Endodermal cell (in vitro differentiated cells): ENCODE measurements around the gene KRT6A. TPM values are rescaled to one million over a fixed set of nuclear protein-coding genes. Genes with fewer than 3 reads are reported as not detected.
A peak's percentile ranks its signal among the peaks of the same experiment; 100 is the strongest.

Experiments
- DNase-seq: peaks from one replicate; pipeline ENCODE4 v3.0.0-alpha.2; 2017
- H3K27ac ChIP-seq: 2 replicates; pipeline ENCODE4 v1.5.1; 2013; ENCODE audit warnings: mild to moderate bottlenecking, low read depth, low read length, moderate library complexity
- H3K27me3 ChIP-seq: 2 replicates; pipeline ENCODE4 v1.6.1; 2013; ENCODE audit warnings: mild to moderate bottlenecking, low read length, moderate library complexity; ENCODE audit not compliant: insufficient read depth, control insufficient read depth, poor library complexity, severe bottlenecking
- H3K36me3 ChIP-seq: 2 replicates; pipeline ENCODE4 v1.7.0; 2013; ENCODE audit warnings: mild to moderate bottlenecking, low read length, moderate library complexity; ENCODE audit not compliant: control insufficient read depth, insufficient read depth
- H3K4me1 ChIP-seq: one replicate; pipeline ENCODE4 v1.7.0; 2013; ENCODE audit warnings: low read length; ENCODE audit not compliant: control insufficient read depth, insufficient read depth
- H3K4me3 ChIP-seq: 2 replicates; pipeline ENCODE4 v1.5.1; 2013; ENCODE audit warnings: mild to moderate bottlenecking, low read length, moderate library complexity
- H3K9ac ChIP-seq: 2 replicates; pipeline ENCODE4 v1.6.1; 2013; ENCODE audit warnings: mild to moderate bottlenecking, low read length, moderate library complexity; ENCODE audit not compliant: poor library complexity, severe bottlenecking; ENCODE audit errors: extremely low read depth
- H3K9me3 ChIP-seq: 2 replicates; pipeline ENCODE4 v1.6.1; 2013; ENCODE audit warnings: mild to moderate bottlenecking, low read length, moderate library complexity; ENCODE audit not compliant: control insufficient read depth
- H3K27ac Mint-ChIP-seq: 2 replicates; pipeline ENCODE4 v1.8.0; 2020; ENCODE audit warnings: mixed read lengths
- H3K27me3 Mint-ChIP-seq: 2 replicates; pipeline ENCODE4 v1.8.0; 2021; ENCODE audit warnings: mild to moderate bottlenecking, mixed read lengths; ENCODE audit not compliant: insufficient read depth
- H3K36me3 Mint-ChIP-seq: 2 replicates; pipeline ENCODE4 v1.8.0; 2020; ENCODE audit warnings: low read depth, mixed read lengths
- H3K4me1 Mint-ChIP-seq: 2 replicates; pipeline ENCODE4 v1.8.0; 2020; ENCODE audit warnings: mixed read lengths
- H3K4me3 Mint-ChIP-seq: 2 replicates; pipeline ENCODE4 v1.8.0; 2020; ENCODE audit warnings: mild to moderate bottlenecking, moderate library complexity, mixed read lengths
- H3K9me3 Mint-ChIP-seq: 2 replicates; pipeline ENCODE4 v1.8.0; 2020; ENCODE audit warnings: mild to moderate bottlenecking, mixed read lengths
- CTCF ChIP-seq: fragments of 200-600 bp; sonication (generic); conservative IDR thresholded peaks from 2 replicates; pipeline ENCODE4 v1.5.0; 2021; ENCODE audit warnings: antibody characterized with exemption, mild to moderate bottlenecking
- WGBS, 2 experiments: methylation state at CpG; one replicate each; pipeline versions ENCODE4 v1.1.5 to v1.1.7; 2013; ENCODE audit warnings: missing lambda C conversion rate in 2 of 2, mixed read lengths in 1 of 2; ENCODE audit not compliant: insufficient coverage in 1 of 2, insufficient read length in 1 of 2; 5-methylcytosine and 5-hydroxymethylcytosine counted together
- total RNA-seq, 2 donors: library from RNA; stranded (reverse); fragmentation: NEBNext Ultra II Directional in 1 of 2; extraction: Animal tissue kit (Norgen Biotek cat#: 25700) in 1 of 2; gene quantifications; 2 replicates in 1 of 2; 3 replicates in 1 of 2; pipeline ENCODE4 v1.2.1, GENCODE V29; 2021

KRT6A gene
- total RNA-seq, 2 donors from 2014 or later, result not detected

- no peak overlapping the region for H3K4me3 Mint-ChIP-seq
Measured at GRCh38 chr12:52464897-52465296, 28.2 kb downstream of the KRT6A start.

GRCh38 chr12:52461693-52462092 lies 31.4 kb downstream of the KRT6A start:
- H3K27me3 Mint-ChIP-seq, result no peaks in the 10 kb centered on the region
- Histone ChIP-seq H3K4me1 (no peaks in the 10 kb centered on the region), H3K9me3 (no peaks in the 10 kb centered on the region), H3K27ac (no peak overlapping the region), H3K4me3 (no peak overlapping the region), H3K9ac (no peak overlapping the region), H3K27me3 (no peaks in the 10 kb centered on the region), H3K36me3 (no peaks in the 10 kb centered on the region)
- H3K36me3 Mint-ChIP-seq, result no peaks in the 10 kb centered on the region
- WGBS, 2 experiments, result 72 to 84% methylated on average over 2 to 5 of the region's 5 CpGs
- H3K27ac Mint-ChIP-seq, result no peak overlapping the region
- no peaks in the 10 kb centered on the region for H3K9me3 Mint-ChIP-seq
- DNase-seq, result peak; percentile 57
- H3K4me3 Mint-ChIP-seq, result no peak overlapping the region
- peak; percentile 47 for TF ChIP-seq CTCF
- H3K4me1 Mint-ChIP-seq, result no peaks in the 10 kb centered on the region

More at GRCh38 chr12:52464897-52465296, 28.2 kb downstream of the KRT6A start:
- H3K27me3 ChIP-seq, result no peaks in the 10 kb centered on the region
- 89 to 100% methylated on average over 2 of the region's 2 CpGs for WGBS, 2 experiments
- H3K27ac ChIP-seq, result no peak overlapping the region
- no peaks in the 10 kb centered on the region for H3K27me3 Mint-ChIP-seq
- no peak overlapping the region for H3K27ac Mint-ChIP-seq
- H3K9me3 Mint-ChIP-seq, result no peaks in the 10 kb centered on the region
- no peaks in the 10 kb centered on the region for H3K36me3 Mint-ChIP-seq
- H3K4me1 Mint-ChIP-seq, result no peaks in the 10 kb centered on the region
- DNase-seq, result no peak
- H3K9ac ChIP-seq, result no peak overlapping the region
- H3K4me1 ChIP-seq, result no peaks in the 10 kb centered on the region
- no peaks in the 10 kb centered on the region for H3K36me3 ChIP-seq
- TF ChIP-seq CTCF, result no peak
- no peak overlapping the region for H3K4me3 ChIP-seq
- H3K9me3 ChIP-seq, result no peaks in the 10 kb centered on the region

GRCh38 chr12:52458861-52459260 lies 34.2 kb downstream of the KRT6A start:
- H3K4me3 ChIP-seq, result no peak overlapping the region
- H3K9me3 ChIP-seq, result no peaks in the 10 kb centered on the region
- no peaks in the 10 kb centered on the region for H3K4me1 Mint-ChIP-seq
- WGBS, 2 experiments, result 90 to 96% methylated on average over 5 of the region's 5 CpGs
- no peak overlapping the region for H3K4me3 Mint-ChIP-seq
- DNase-seq, result no peak
- TF ChIP-seq CTCF, result no peak
- H3K9me3 Mint-ChIP-seq, result no peaks in the 10 kb centered on the region
- H3K4me1 ChIP-seq, result no peaks in the 10 kb centered on the region
- H3K27ac Mint-ChIP-seq, result no peak overlapping the region
- H3K36me3 Mint-ChIP-seq, result no peaks in the 10 kb centered on the region
- no peak overlapping the region for H3K27ac ChIP-seq
- H3K36me3 ChIP-seq, result no peaks in the 10 kb centered on the region
- no peaks in the 10 kb centered on the region for H3K27me3 ChIP-seq
- no peaks in the 10 kb centered on the region for H3K27me3 Mint-ChIP-seq
- H3K9ac ChIP-seq, result no peak overlapping the region
